PC-9 (cell line): ENCODE measurements around the gene TMOD1.

ENCODE experiments used
- CTCF ChIP-seq: fragments of 200-600 bp; sonication (generic); conservative IDR thresholded peaks from 2 replicates; pipeline ENCODE4 v1.6.1; 2017; ENCODE audit warnings: mixed run types, antibody characterized with exemption, mild to moderate bottlenecking, moderate library complexity
- EZH2 ChIP-seq: fragments of 200-600 bp; sonication (generic); IDR thresholded peaks from 2 replicates; pipeline ENCODE4 v1.8.0; 2017; ENCODE audit warnings: antibody characterized with exemption, low read depth

DNA sequence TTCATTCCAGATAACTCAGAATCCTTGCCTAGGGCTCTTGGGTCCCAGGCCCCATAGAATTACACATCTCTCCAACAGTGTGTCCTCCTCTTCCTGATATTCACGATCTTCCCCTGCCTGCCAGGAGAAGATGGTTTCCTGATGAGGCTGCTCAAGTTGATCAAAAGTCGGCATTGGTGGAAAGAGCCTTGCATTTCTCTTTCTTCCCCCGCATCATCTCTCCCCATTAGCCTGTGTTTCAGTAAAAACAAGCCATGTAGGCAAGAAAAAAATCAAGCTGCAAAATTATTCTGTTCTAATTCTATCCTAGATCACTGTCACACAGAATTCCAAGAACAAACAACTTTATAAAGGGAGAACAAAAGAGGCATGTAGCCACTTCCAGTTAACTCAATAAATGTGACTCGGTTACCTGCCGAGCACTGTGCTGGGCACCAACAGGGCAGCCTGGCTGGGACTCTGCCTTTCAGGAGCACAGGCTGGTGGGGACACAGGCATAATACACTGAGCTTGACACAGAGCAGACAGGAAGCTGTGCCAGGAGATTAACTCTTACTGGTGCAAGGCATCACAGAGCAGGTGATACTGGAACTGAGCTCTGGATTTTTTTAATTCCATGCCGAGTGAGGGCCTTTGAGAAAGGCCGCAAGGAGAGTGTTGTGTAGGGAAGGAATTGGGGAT lies 25.6 kb downstream of the TMOD1 start:
- TF ChIP-seq CTCF (no peak), EZH2 (no peak)
